Trophoblast cell (in vitro differentiated cells and primary cell): ENCODE results near the gene MNDA.
"Not testable (repeated sequence)": the region's sequence is repeated elsewhere in the genome, so short reads cannot be mapped to it uniquely, and the experiment has no call there.

ENCODE experiments used
- DNase-seq, 2 donors: peaks; one replicate each; pipeline ENCODE4 v3.0.0-alpha.2; 2016
- H2AFZ ChIP-seq: 2 replicates; pipeline ENCODE4 v1.6.1; 2013; ENCODE audit warnings: low read length, moderate library complexity, mild to moderate bottlenecking; ENCODE audit not compliant: insufficient read depth, poor library complexity
- H2AK5ac ChIP-seq: 2 replicates; pipeline ENCODE4 v1.6.1; 2013; ENCODE audit warnings: mild to moderate bottlenecking, low read length
- H2BK120ac ChIP-seq: 2 replicates; pipeline ENCODE4 v1.6.1; 2013; ENCODE audit warnings: low read length, mild to moderate bottlenecking, moderate library complexity; ENCODE audit not compliant: insufficient read depth, poor library complexity
- H2BK12ac ChIP-seq: 2 replicates; pipeline ENCODE4 v1.6.1; 2013; ENCODE audit warnings: mild to moderate bottlenecking, low read length, moderate library complexity
- H2BK5ac ChIP-seq: 2 replicates; pipeline ENCODE4 v1.6.1; 2013; ENCODE audit warnings: low read length, low read depth, moderate library complexity, mild to moderate bottlenecking; ENCODE audit not compliant: poor library complexity
- H3K14ac ChIP-seq: 2 replicates; pipeline ENCODE4 v1.6.1; 2013; ENCODE audit warnings: mild to moderate bottlenecking, low read length
- H3K18ac ChIP-seq: 2 replicates; pipeline ENCODE4 v1.6.1; 2013; ENCODE audit warnings: mild to moderate bottlenecking, low read length
- H3K23ac ChIP-seq: 2 replicates; pipeline ENCODE4 v1.6.1; 2013; ENCODE audit warnings: low read length
- H3K27ac ChIP-seq: 2 replicates; pipeline ENCODE4 v1.5.1; 2013; ENCODE audit warnings: low read depth, mild to moderate bottlenecking, inconsistent platforms, low read length, moderate library complexity
- H3K27me3 ChIP-seq: 2 replicates; pipeline ENCODE4 v1.6.1; 2013; ENCODE audit warnings: inconsistent platforms, mild to moderate bottlenecking, low read length, moderate library complexity; ENCODE audit not compliant: insufficient read depth
- H3K36me3 ChIP-seq, 2 experiments: 1 replicate in 1 of 2; 2 replicates in 1 of 2; pipeline ENCODE4 v1.6.1; 2013; ENCODE audit warnings: low read length in 2 of 2, mild to moderate bottlenecking in 2 of 2, moderate library complexity in 1 of 2; ENCODE audit not compliant: insufficient read depth in 2 of 2, control insufficient read depth in 1 of 2
- H3K4ac ChIP-seq: 2 replicates; pipeline ENCODE4 v1.6.1; 2013; ENCODE audit warnings: low read depth, mild to moderate bottlenecking, low read length, moderate library complexity
- H3K4me1 ChIP-seq, 2 experiments: 1 replicate in 1 of 2; 2 replicates in 1 of 2; pipeline ENCODE4 v1.6.1; 2013; ENCODE audit warnings: low read length in 2 of 2, mild to moderate bottlenecking in 2 of 2, moderate library complexity in 1 of 2; ENCODE audit not compliant: insufficient read depth in 2 of 2, control insufficient read depth in 1 of 2
- H3K4me2 ChIP-seq: 2 replicates; pipeline ENCODE4 v1.6.1; 2013; ENCODE audit warnings: inconsistent platforms, mild to moderate bottlenecking, low read length, moderate library complexity
- H3K4me3 ChIP-seq: 2 replicates; pipeline ENCODE4 v1.5.1; 2013; ENCODE audit warnings: mild to moderate bottlenecking, low read depth, low read length, inconsistent platforms
- H3K79me1 ChIP-seq: one replicate; pipeline ENCODE4 v1.6.1; 2013; ENCODE audit warnings: low read length
- H3K79me2 ChIP-seq: 2 replicates; pipeline ENCODE4 v1.6.1; 2013; ENCODE audit warnings: low read length, mild to moderate bottlenecking; ENCODE audit not compliant: control insufficient read depth, insufficient read depth, poor library complexity
- H3K9ac ChIP-seq: 2 replicates; pipeline ENCODE4 v1.6.1; 2013; ENCODE audit warnings: mild to moderate bottlenecking, low read length
- H3K9me3 ChIP-seq: 2 replicates; pipeline ENCODE4 v1.6.1; 2013; ENCODE audit warnings: low read depth, mild to moderate bottlenecking, control low read depth, inconsistent platforms, low read length; ENCODE audit not compliant: insufficient read depth
- H4K12ac ChIP-seq: 2 replicates; pipeline ENCODE4 v1.6.1; 2013; ENCODE audit warnings: low read depth, mild to moderate bottlenecking, low read length, moderate library complexity
- H4K8ac ChIP-seq: 2 replicates; pipeline ENCODE4 v1.6.1; 2013; ENCODE audit warnings: low read depth, mild to moderate bottlenecking, low read length, moderate library complexity
- H4K91ac ChIP-seq: one replicate; pipeline ENCODE4 v1.6.1; 2013; ENCODE audit warnings: low read depth, mild to moderate bottlenecking, low read length, moderate library complexity
- WGBS: extraction: QIAGEN DNeasy Blood & Tissue Kit; methylation state at CpG from one replicate; pipeline ENCODE4 v1.1.7; 2013; ENCODE audit warnings: missing lambda C conversion rate; ENCODE audit not compliant: insufficient read length, insufficient coverage; ENCODE audit errors: extremely low coverage; 5-methylcytosine and 5-hydroxymethylcytosine counted together

MNDA gene

GRCh38 chr1:158840236-158840635 lies 9.1 kb downstream of the MNDA start:
- Histone ChIP-seq H2BK5ac (no peak overlapping the region), H3K9ac (no peak overlapping the region), H3K27me3 (no peaks in the 10 kb centered on the region), H3K9me3 (no peaks in the 10 kb centered on the region), H3K23ac (no peak overlapping the region), H3K14ac (no peak overlapping the region), H4K91ac (no peak overlapping the region), H3K4me3 (no peak overlapping the region), H2BK120ac (no peak overlapping the region), H3K79me2 (no peaks in the 10 kb centered on the region), H3K4ac (no peak overlapping the region), H3K27ac (no peak overlapping the region), H3K4me1 (no peaks in the 10 kb centered on the region), H3K36me3 (no peaks in the 10 kb centered on the region), H3K79me1 (no peaks in the 10 kb centered on the region), H2BK12ac (no peak overlapping the region), H2AFZ (no peak overlapping the region), H3K4me2 (no peak overlapping the region), H2AK5ac (no peak overlapping the region), H4K12ac (no peak overlapping the region), H4K8ac (no peak overlapping the region), H3K18ac (no peak overlapping the region)
- no peak for DNase-seq
- whole genome bisulfite sequencing = no CpG with 5 or more reads among the region's 5 CpGs

GRCh38 chr1:158864595-158864994 lies 33.4 kb downstream of the MNDA start:
- H3K4ac ChIP-seq = no peak overlapping the region

GRCh38 chr1:158870438-158870837 lies 39.3 kb downstream of the MNDA start:
- H2BK5ac ChIP-seq = not testable (repeated sequence)

More at GRCh38 chr1:158864595-158864994, 33.4 kb downstream of the MNDA start:
- Histone ChIP-seq H4K8ac (no peak overlapping the region), H4K12ac (no peak overlapping the region), H3K4me2 (no peak overlapping the region), H4K91ac (no peak overlapping the region), H3K79me2 (no peaks in the 10 kb centered on the region), H3K4me3 (no peak overlapping the region), H3K9ac (no peak overlapping the region), H3K27ac (no peak overlapping the region), H3K27me3 (no peaks in the 10 kb centered on the region), H2BK5ac (no peak overlapping the region), H3K14ac (no peak overlapping the region), H3K79me1 (no peaks in the 10 kb centered on the region), H3K9me3 (peaks cover 2% of the 10 kb centered on the region), H2BK120ac (no peak overlapping the region), H2AFZ (no peak overlapping the region), H3K4me1 (no peaks in the 10 kb centered on the region), H3K36me3 (no peaks in the 10 kb centered on the region), H3K18ac (no peak overlapping the region), H2AK5ac (no peak overlapping the region), H2BK12ac (no peak overlapping the region), H3K23ac (no peak overlapping the region)
- WGBS = no CpG with 5 or more reads among the region's 6 CpGs
- no peak for DNase-seq

GRCh38 chr1:158873141-158873540 lies 42.0 kb downstream of the MNDA start:
- Histone ChIP-seq H3K79me1 (no peaks in the 10 kb centered on the region), H3K79me2 (no peaks in the 10 kb centered on the region), H3K4me1 (no peaks in the 10 kb centered on the region), H3K4me2 (no peak overlapping the region), H3K9ac (no peak overlapping the region), H2BK5ac (no peak overlapping the region), H2AFZ (no peak overlapping the region), H3K4ac (no peak overlapping the region), H2BK12ac (no peak overlapping the region), H3K4me3 (no peak overlapping the region), H4K12ac (no peak overlapping the region), H3K36me3 (no peaks in the 10 kb centered on the region), H3K18ac (no peak overlapping the region), H3K27me3 (no peaks in the 10 kb centered on the region), H4K91ac (no peak overlapping the region), H2AK5ac (no peak overlapping the region), H3K23ac (no peak overlapping the region), H3K9me3 (no peaks in the 10 kb centered on the region), H4K8ac (no peak overlapping the region), H2BK120ac (no peak overlapping the region), H3K14ac (no peak overlapping the region), H3K27ac (no peak overlapping the region)
- WGBS = no CpG with 5 or more reads among the region's 2 CpGs
- no peak for DNase-seq

More at GRCh38 chr1:158870438-158870837, 39.3 kb downstream of the MNDA start:
- H4K91ac ChIP-seq, H3K4ac ChIP-seq, H3K18ac ChIP-seq, H3K9ac ChIP-seq, H3K14ac ChIP-seq, H3K79me2 ChIP-seq, H2BK120ac ChIP-seq, H3K9me3 ChIP-seq, H3K4me1 ChIP-seq, H4K12ac ChIP-seq, H3K79me1 ChIP-seq, H4K8ac ChIP-seq, H3K23ac ChIP-seq, H3K4me3 ChIP-seq, H3K36me3 ChIP-seq, H3K4me2 ChIP-seq, DNase-seq, H2AFZ ChIP-seq, H3K27me3 ChIP-seq, H2AK5ac ChIP-seq, H3K27ac ChIP-seq, H2BK12ac ChIP-seq: not testable (repeated sequence)
- no CpG with 5 or more reads among the region's 5 CpGs for WGBS
